ENCODE measurements around the gene SERPINB1. TPM values are rescaled to one million over a fixed set of nuclear protein-coding genes. Genes with fewer than 3 reads are reported as not detected.

SERPINB1 gene
- polyA plus RNA-seq, 1 of the 3 experiments (the other 2 are of a cell fraction) = 9.4 TPM

GRCh38 chr6:2810092-2810671, 31.5 kb downstream of the SERPINB1 start:
- no peak for DNase-seq
- Histone ChIP-seq H2AFZ (ENCODE audit: low read depth) (no peak overlapping the region), H3F3A (replicated peaks; ENCODE audit: insufficient read depth) (no peaks in the 10 kb centered on the region), H3K9me2 (no peaks in the 10 kb centered on the region), H3K27ac (ENCODE audit: low read depth in 2 of 2, low read length in 1 of 2) (no peak overlapping the region), H3K4me2 (no peak overlapping the region), H3K4me3 (ENCODE audit: low read depth in 2 of 2, low read length in 1 of 2) (no peak overlapping the region), H3K9ac (no peak overlapping the region), H3K36me3 (replicated peaks in 1 of 2; ENCODE audit: control insufficient read depth in 1 of 2, insufficient read depth in 2 of 2, low read length in 1 of 2) (no peaks in the 10 kb centered on the region), H3K27me3 (ENCODE audit: insufficient read depth) (no peaks in the 10 kb centered on the region), H3K79me2 (ENCODE audit: insufficient read depth) (no peaks in the 10 kb centered on the region), H3K9me3 (no peaks in the 10 kb centered on the region), H4K20me1 (ENCODE audit: insufficient read depth) (no peaks in the 10 kb centered on the region), H3K4me1 (ENCODE audit: control insufficient read depth in 1 of 2, insufficient read depth in 2 of 2, low read depth in 1 of 2, low read length in 1 of 2) (peaks cover 0 to 1% of the 10 kb centered on the region in 2 experiments; a peak in 2 of 4 replicates)
- TF ChIP-seq TAF1 (IDR thresholded peaks at IDR 0.05; ENCODE audit: borderline replicate concordance, low read depth, low read length) (no peak), ELF1 (IDR thresholded peaks at IDR 0.05) (no peak), GABPA (IDR thresholded peaks at IDR 0.05; ENCODE audit: low read depth) (no peak), NFIC (IDR thresholded peaks at IDR 0.05; ENCODE audit: borderline replicate concordance) (no peak), REST (IDR thresholded peaks at IDR 0.05; ENCODE audit: low read depth, low read length) (no peak), EP300 (IDR thresholded peaks at IDR 0.05; ENCODE audit: borderline replicate concordance in 1 of 2, low read depth in 1 of 2, low read length in 1 of 2) (no peak), FOXM1 (IDR thresholded peaks at IDR 0.05; ENCODE audit: low read depth) (no peak), RCOR1 (IDR thresholded peaks at IDR 0.05; ENCODE audit: low read length) (no peak), TCF12 (IDR thresholded peaks at IDR 0.05) (no peak), EZH2phosphoT487 (IDR thresholded peaks at IDR 0.05; ENCODE audit: borderline replicate concordance, low read depth) (no peak), NRF1 (IDR thresholded peaks at IDR 0.05; ENCODE audit: low read depth, low read length) (no peak), MEF2A (IDR thresholded peaks at IDR 0.05; ENCODE audit: borderline replicate concordance, low read depth) (no peak), RAD21 (IDR thresholded peaks at IDR 0.05; ENCODE audit: low read length) (no peak), ZBTB33 (IDR thresholded peaks at IDR 0.05; ENCODE audit: borderline replicate concordance, low read depth) (no peak), RFX5 (IDR thresholded peaks at IDR 0.05; ENCODE audit: low read length) (no peak), SMC3 (IDR thresholded peaks at IDR 0.05; ENCODE audit: low read depth, low read length) (no peak)
- TF ChIP-seq, protein P1, sequence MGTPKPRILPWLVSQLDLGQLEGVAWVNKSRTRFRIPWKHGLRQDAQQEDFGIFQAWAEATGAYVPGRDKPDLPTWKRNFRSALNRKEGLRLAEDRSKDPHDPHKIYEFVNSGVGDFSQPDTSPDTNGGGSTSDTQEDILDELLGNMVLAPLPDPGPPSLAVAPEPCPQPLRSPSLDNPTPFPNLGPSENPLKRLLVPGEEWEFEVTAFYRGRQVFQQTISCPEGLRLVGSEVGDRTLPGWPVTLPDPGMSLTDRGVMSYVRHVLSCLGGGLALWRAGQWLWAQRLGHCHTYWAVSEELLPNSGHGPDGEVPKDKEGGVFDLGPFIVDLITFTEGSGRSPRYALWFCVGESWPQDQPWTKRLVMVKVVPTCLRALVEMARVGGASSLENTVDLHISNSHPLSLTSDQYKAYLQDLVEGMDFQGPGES (IDR thresholded peaks at IDR 0.05; ENCODE audit: low read depth, low read length) = no peak
- TF ChIP-seq, protein P2, sequence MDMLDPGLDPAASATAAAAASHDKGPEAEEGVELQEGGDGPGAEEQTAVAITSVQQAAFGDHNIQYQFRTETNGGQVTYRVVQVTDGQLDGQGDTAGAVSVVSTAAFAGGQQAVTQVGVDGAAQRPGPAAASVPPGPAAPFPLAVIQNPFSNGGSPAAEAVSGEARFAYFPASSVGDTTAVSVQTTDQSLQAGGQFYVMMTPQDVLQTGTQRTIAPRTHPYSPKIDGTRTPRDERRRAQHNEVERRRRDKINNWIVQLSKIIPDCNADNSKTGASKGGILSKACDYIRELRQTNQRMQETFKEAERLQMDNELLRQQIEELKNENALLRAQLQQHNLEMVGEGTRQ (IDR thresholded peaks at IDR 0.05; ENCODE audit: borderline replicate concordance, low read depth, low read length) = no peak
- TF ChIP-seq, protein P3, sequence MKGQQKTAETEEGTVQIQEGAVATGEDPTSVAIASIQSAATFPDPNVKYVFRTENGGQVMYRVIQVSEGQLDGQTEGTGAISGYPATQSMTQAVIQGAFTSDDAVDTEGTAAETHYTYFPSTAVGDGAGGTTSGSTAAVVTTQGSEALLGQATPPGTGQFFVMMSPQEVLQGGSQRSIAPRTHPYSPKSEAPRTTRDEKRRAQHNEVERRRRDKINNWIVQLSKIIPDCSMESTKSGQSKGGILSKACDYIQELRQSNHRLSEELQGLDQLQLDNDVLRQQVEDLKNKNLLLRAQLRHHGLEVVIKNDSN (IDR thresholded peaks at IDR 0.05; ENCODE audit: borderline replicate concordance, low read depth) = no peak
- CTCF ChIA-PET = no interaction called here
- 93% methylated on average over 9 of the region's 9 CpGs for WGBS (ENCODE audit: low lambda C conversion rate)
- POLR2A ChIA-PET = no interaction called here
